CD8-positive, alpha-beta memory T cell (primary cell): ENCODE measurements around the gene HEPACAM. TPM values are rescaled to one million over a fixed set of nuclear protein-coding genes. Genes with fewer than 3 reads are reported as not detected.

Experiments used
- CTCF ChIA-PET: fragments of 350-600 bp; sonication (Branson Sonifier 250); formaldehyde crosslinking; loops from one replicate; lab custom pipeline; 2021; ENCODE audit warnings: antibody characterized with exemption; lab: Charles Lee
- POLR2A ChIA-PET: fragments of 350-600 bp; sonication (Branson Sonifier 250); formaldehyde crosslinking; loops from one replicate; lab custom pipeline; 2021; ENCODE audit warnings: antibody characterized with exemption; lab: Charles Lee
- DNase-seq, 5 donors: peaks; one replicate each; pipeline versions ENCODE4 v3.0.0 to v3.0.0-alpha.2; 2020 to 2022; ENCODE audit warnings: mixed read lengths in 1 of 5
- H3K27ac ChIP-seq: one replicate; pipeline ENCODE4 v1.7.0; 2013; ENCODE audit warnings: low read depth, mild to moderate bottlenecking, low read length, moderate library complexity
- H3K27me3 ChIP-seq: 2 replicates; pipeline ENCODE4 v1.7.0; 2013; ENCODE audit warnings: low read length, mild to moderate bottlenecking; ENCODE audit not compliant: insufficient read depth, poor library complexity, severe bottlenecking
- H3K36me3 ChIP-seq: 2 replicates; pipeline ENCODE4 v1.7.0; 2013; ENCODE audit warnings: mild to moderate bottlenecking, low read length, moderate library complexity; ENCODE audit not compliant: insufficient read depth
- H3K4me1 ChIP-seq: 2 replicates; pipeline ENCODE4 v1.7.0; 2013; ENCODE audit warnings: mild to moderate bottlenecking, low read length, moderate library complexity; ENCODE audit not compliant: insufficient read depth
- H3K4me3 ChIP-seq: 2 replicates; pipeline ENCODE4 v1.7.0; 2013; ENCODE audit warnings: mild to moderate bottlenecking, low read length
- H3K9me3 ChIP-seq: 2 replicates; pipeline ENCODE4 v1.7.0; 2013; ENCODE audit warnings: mild to moderate bottlenecking, low read length
- H3K27ac Mint-ChIP-seq, 8 donors: one replicate each; pipeline ENCODE4 v1.8.0; 2020 to 2021; ENCODE audit warnings: mixed read lengths in 8 of 8, mild to moderate bottlenecking in 6 of 8, inconsistent platforms in 3 of 8, moderate library complexity in 3 of 8
- H3K27me3 Mint-ChIP-seq, 2 donors: one replicate each; pipeline ENCODE4 v1.8.0; 2020 to 2021; ENCODE audit warnings: mixed read lengths in 2 of 2, mild to moderate bottlenecking in 1 of 2, moderate library complexity in 1 of 2
- H3K36me3 Mint-ChIP-seq, 3 donors: one replicate each; pipeline ENCODE4 v1.8.0; 2020 to 2021; ENCODE audit warnings: mixed read lengths in 3 of 3, inconsistent platforms in 1 of 3, mild to moderate bottlenecking in 1 of 3
- H3K4me1 Mint-ChIP-seq, 3 donors: one replicate each; pipeline ENCODE4 v1.8.0; 2020 to 2021; ENCODE audit warnings: mixed read lengths in 3 of 3, inconsistent platforms in 1 of 3, mild to moderate bottlenecking in 1 of 3
- H3K4me3 Mint-ChIP-seq, 7 donors: one replicate each; pipeline ENCODE4 v1.8.0; 2020 to 2021; ENCODE audit warnings: mixed read lengths in 7 of 7, mild to moderate bottlenecking in 6 of 7, moderate library complexity in 4 of 7, inconsistent platforms in 2 of 7
- H3K9me3 Mint-ChIP-seq, 5 donors: one replicate each; pipeline ENCODE4 v1.8.0; 2020 to 2022; ENCODE audit warnings: mixed read lengths in 5 of 5, mild to moderate bottlenecking in 3 of 5, moderate library complexity in 2 of 5, inconsistent platforms in 1 of 5
- polyA plus RNA-seq: library from polyadenylated mRNA; unstranded; fragments of 300-500 nt; fragmentation: Illumina TruSeq; gene quantifications from one replicate; pipeline ENCODE4 v1.2.3, GENCODE V29; 2021
- total RNA-seq, 2 experiments: library from RNA; stranded (reverse); gene quantifications; one replicate each; pipeline ENCODE4 v1.2.3, GENCODE V29; 2021

HEPACAM gene
- total and polyA plus RNA-seq, 3 experiments from 2014 or later = not detected

GRCh38 chr11:124869331-124869730, 66.5 kb downstream of the HEPACAM start:
- peak overlapping the region in 5 of 7 donors; percentile 12 to 61 (median 32) for H3K4me3 Mint-ChIP-seq
- CTCF ChIA-PET = no interaction called here
- H3K36me3 ChIP-seq = no peaks in the 10 kb centered on the region
- POLR2A ChIA-PET = no interaction called here
- no peak overlapping the region for H3K27ac Mint-ChIP-seq
- H3K9me3 ChIP-seq = no peaks in the 10 kb centered on the region
- peaks cover 76 to 94% of the 10 kb centered on the region in 2 donors for H3K27me3 Mint-ChIP-seq
- H3K4me1 ChIP-seq = peaks cover 32% of the 10 kb centered on the region
- H3K9me3 Mint-ChIP-seq = peaks cover 0 to 2% (median 0%) of the 10 kb centered on the region in 5 donors
- no peak for DNase-seq
- H3K27me3 ChIP-seq = peaks cover 57% of the 10 kb centered on the region
- peak overlapping the region; percentile 37 for H3K4me3 ChIP-seq
- H3K4me1 Mint-ChIP-seq = peaks cover 23 to 41% (median 27%) of the 10 kb centered on the region in 3 donors
- H3K27ac ChIP-seq = no peak overlapping the region
- H3K36me3 Mint-ChIP-seq = no peaks in the 10 kb centered on the region

Other genes with a start within 250 kb of the HEPACAM start
- 1 to 10 TPM; 4.6 to 6.4 TPM for gene NRGN, start 196.1 kb downstream of the HEPACAM start, total RNA-seq
- gene NRGN, start 196.1 kb downstream of the HEPACAM start, polyA plus RNA-seq = not detected
- gene VSIG2, start 183.8 kb downstream of the HEPACAM start, total RNA-seq = under 1 TPM; 0.24 to 0.40 TPM
- gene VSIG2, start 183.8 kb downstream of the HEPACAM start, polyA plus RNA-seq = not detected
- gene ESAM, start 173.8 kb downstream of the HEPACAM start, total RNA-seq = under 1 TPM; 0.35 to 0.77 TPM
- gene ESAM, start 173.8 kb downstream of the HEPACAM start, polyA plus RNA-seq = not detected
- 10 to 100 TPM; 12.3 to 13.2 TPM for gene MSANTD2, start 135.6 kb downstream of the HEPACAM start, total RNA-seq
- 4.4 TPM for gene MSANTD2, start 135.6 kb downstream of the HEPACAM start, polyA plus RNA-seq
- 1 to 10 TPM; 7.7 to 9.4 TPM for gene ROBO3, start 70.6 kb downstream of the HEPACAM start, total RNA-seq
- 2.2 TPM for gene ROBO3, start 70.6 kb downstream of the HEPACAM start, polyA plus RNA-seq
- not detected for gene ROBO4, start 38.2 kb downstream of the HEPACAM start, total RNA-seq
- gene ROBO4, start 38.2 kb downstream of the HEPACAM start, polyA plus RNA-seq = not detected
- gene HEPN1, start 16.8 kb downstream of the HEPACAM start, total RNA-seq = not detected
- gene HEPN1, start 16.8 kb downstream of the HEPACAM start, polyA plus RNA-seq = not detected
- gene CCDC15, start 18.2 kb upstream of the HEPACAM start, total RNA-seq = 1 to 10 TPM; 3.6 to 3.7 TPM
- gene CCDC15, start 18.2 kb upstream of the HEPACAM start, polyA plus RNA-seq = 1.6 TPM
- 1 to 10 TPM; 1.5 to 2.0 TPM for gene SLC37A2, start 127.3 kb upstream of the HEPACAM start, total RNA-seq
- gene SLC37A2, start 127.3 kb upstream of the HEPACAM start, polyA plus RNA-seq = 0.33 TPM
- gene TMEM218, start 175.6 kb upstream of the HEPACAM start, total RNA-seq = 10 to 100 TPM; 22.5 to 25.5 TPM
- gene TMEM218, start 175.6 kb upstream of the HEPACAM start, polyA plus RNA-seq = 36.6 TPM
- gene PKNOX2, start 228.7 kb upstream of the HEPACAM start, total RNA-seq = not detected
- not detected for gene PKNOX2, start 228.7 kb upstream of the HEPACAM start, polyA plus RNA-seq